Chondrocyte (in vitro differentiated cells): ENCODE data around the gene PMP22. TPM values are rescaled to one million over a fixed set of nuclear protein-coding genes. Genes with fewer than 3 reads are reported as not detected.
A peak's percentile ranks its signal among the peaks of the same experiment; 100 is the strongest.

Experiments
- DNase-seq: peaks from one replicate; pipeline ENCODE4 v3.0.0; 2021; ENCODE audit warnings: mixed read lengths, low spot score
- H3K27ac Mint-ChIP-seq: one replicate; pipeline ENCODE4 v1.8.0; 2021; ENCODE audit warnings: mild to moderate bottlenecking, moderate library complexity, mixed read lengths; ENCODE audit not compliant: unreplicated experiment
- H3K27me3 Mint-ChIP-seq: 2 replicates; pipeline ENCODE4 v1.8.0; 2021; ENCODE audit warnings: low read depth, mixed read lengths
- H3K36me3 Mint-ChIP-seq: 2 replicates; pipeline ENCODE4 v1.8.0; 2021; ENCODE audit warnings: low read depth, mixed read lengths
- H3K4me1 Mint-ChIP-seq: 2 replicates; pipeline ENCODE4 v1.8.0; 2021; ENCODE audit warnings: low read depth, mild to moderate bottlenecking, mixed read lengths
- H3K4me3 Mint-ChIP-seq: one replicate; pipeline ENCODE4 v1.8.0; 2021; ENCODE audit warnings: mild to moderate bottlenecking, moderate library complexity, mixed read lengths; ENCODE audit not compliant: unreplicated experiment
- H3K9me3 Mint-ChIP-seq: 2 replicates; pipeline ENCODE4 v1.8.0; 2021; ENCODE audit warnings: low read depth, mixed read lengths
- CTCF ChIP-seq: fragments of 200-600 bp; sonication (generic); IDR thresholded peaks from 2 replicates; pipeline ENCODE4 v1.5.0; 2021; ENCODE audit warnings: antibody characterized with exemption, mild to moderate bottlenecking, moderate library complexity
- microRNA-seq: library from miRNA; unstranded; fragments of <30 nt; microRNA quantifications from one replicate; pipeline ENCODE4 v1.2.0, GENCODE V29; 2020; ENCODE audit warnings: borderline number of aligned reads
- total RNA-seq: library from RNA; stranded (reverse); gene quantifications from 3 replicates; pipeline ENCODE4 v1.2.1, GENCODE V29; 2021

Gene PMP22
- total RNA-seq, 1 donor from 2014 or later: 152 TPM

- no peak overlapping the region for H3K4me3 Mint-ChIP-seq
- H3K27ac Mint-ChIP-seq: peak overlapping the region; percentile 57
- TF ChIP-seq CTCF: no peak
- H3K9me3 Mint-ChIP-seq: no peaks in the 10 kb centered on the region
- no peaks in the 10 kb centered on the region for H3K36me3 Mint-ChIP-seq
- H3K27me3 Mint-ChIP-seq: no peaks in the 10 kb centered on the region
- H3K4me1 Mint-ChIP-seq: peaks cover 23% of the 10 kb centered on the region
- no peak for DNase-seq
These were observed 80.1 kb downstream of the PMP22 start for GRCh38 chr17:15184872-15185624.

- no peaks in the 10 kb centered on the region for H3K27me3 Mint-ChIP-seq
- peaks cover 19% of the 10 kb centered on the region for H3K4me1 Mint-ChIP-seq
- H3K9me3 Mint-ChIP-seq: no peaks in the 10 kb centered on the region
- TF ChIP-seq CTCF: no peak
- no peaks in the 10 kb centered on the region for H3K36me3 Mint-ChIP-seq
- no peak overlapping the region for H3K4me3 Mint-ChIP-seq
- H3K27ac Mint-ChIP-seq: no peak overlapping the region
- DNase-seq: no peak
These were observed 83.3 kb downstream of the PMP22 start for GRCh38 chr17:15181816-15182215.

GRCh38 chr17:15181333-15181732 is 83.8 kb downstream of the PMP22 start:
- H3K4me3 Mint-ChIP-seq: no peak overlapping the region
- H3K36me3 Mint-ChIP-seq: no peaks in the 10 kb centered on the region
- H3K27ac Mint-ChIP-seq: no peak overlapping the region
- no peak for DNase-seq
- TF ChIP-seq CTCF: no peak
- no peaks in the 10 kb centered on the region for H3K9me3 Mint-ChIP-seq
- H3K27me3 Mint-ChIP-seq: no peaks in the 10 kb centered on the region
- H3K4me1 Mint-ChIP-seq: peaks cover 14% of the 10 kb centered on the region

- Mint-ChIP-seq H3K27ac (no peak overlapping the region), H3K27me3 (no peaks in the 10 kb centered on the region), H3K36me3 (no peaks in the 10 kb centered on the region), H3K9me3 (no peaks in the 10 kb centered on the region), H3K4me1 (peaks cover 2% of the 10 kb centered on the region), H3K4me3 (no peak overlapping the region)
- no peak for TF ChIP-seq CTCF
- DNase-seq: no peak
These were observed 85.0 kb downstream of the PMP22 start for GRCh38 chr17:15180121-15180561.

Small RNA genes lying within 50 kb of the gene (microRNA-seq; reads per million reads assigned to microRNA genes)
- gene MIR4731: 2.8 reads per million

Other genes with a start within 250 kb of the PMP22 start
- gene TEKT3, start 76.3 kb upstream of the PMP22 start, total RNA-seq: 0.82 to 2.3 TPM in 2 of 3 replicates, not detected in the other
- 6.2 to 9.1 TPM (median 7.1 TPM) in 3 replicates for gene CDRT4, start 202.3 kb upstream of the PMP22 start, total RNA-seq